Stimulated activated CD8-positive, alpha-beta memory T cell treated with anti-CD3 and anti-CD28 coated beads, Interleukin-7, amount 100 ng/mL, for 1 hour (primary cell): ENCODE measurements around the gene TNK2.
"Not testable (repeated sequence)": the region's sequence is repeated elsewhere in the genome, so short reads cannot be mapped to it uniquely, and the experiment has no call there.

Source experiments
- DNase-seq, 2 donors: peaks; one replicate each; pipeline ENCODE4 v3.0.0-alpha.2; 2020; ENCODE audit warnings: low read depth in 2 of 2

Gene TNK2

GRCh38 chr3:195907934-195908693 lies at the start of gene TNK2:
Gene TNK2 (minus strand): TSS chr3:195908551. CDS start chr3:195888588, 19,963 bp downstream.
- DNase-seq: peak in 1 of 2 donors; percentile 28

DNA sequence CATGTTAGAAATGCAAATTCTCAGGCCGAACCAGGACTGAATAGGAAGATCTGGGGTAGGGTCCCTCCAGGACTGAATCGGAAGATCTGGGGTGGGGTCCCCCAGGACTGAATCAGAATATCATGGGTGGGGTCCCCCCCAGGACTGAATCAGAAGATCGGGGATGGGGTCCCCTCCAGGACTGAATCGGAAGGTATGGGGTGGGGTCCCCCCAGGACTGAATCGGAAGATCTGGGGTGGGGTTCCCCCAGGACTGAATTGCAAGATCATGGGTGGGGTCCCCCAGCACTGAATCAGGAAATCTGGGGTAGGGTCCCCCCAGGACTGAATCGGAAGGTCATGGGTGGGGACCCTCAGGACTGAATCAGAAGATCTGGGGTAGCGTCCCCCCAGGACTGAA lies 48.2 kb upstream of the TNK2 start:
- DNase-seq: no peak

DNA sequence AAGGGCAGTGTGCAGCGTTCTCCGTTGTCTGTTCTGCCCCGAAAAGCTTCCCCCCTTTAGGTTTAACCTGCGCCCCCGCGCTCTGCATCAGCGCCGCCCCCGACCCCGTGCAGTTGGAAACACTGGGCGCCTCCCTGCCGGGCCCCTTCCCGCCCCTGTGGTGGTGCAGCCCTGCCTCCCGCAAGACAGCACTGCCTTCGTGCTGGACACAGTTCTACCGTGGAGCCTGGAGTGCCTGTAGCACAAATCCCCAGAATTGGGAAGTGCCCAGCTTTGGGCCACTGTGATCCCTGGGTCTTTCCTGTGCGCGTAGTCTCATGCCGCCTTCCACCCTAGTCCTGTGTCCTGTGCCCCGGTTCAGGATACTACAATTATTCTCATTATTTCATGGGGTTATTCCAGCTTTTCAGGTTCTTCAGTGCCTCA lies 47.1 kb upstream of the TNK2 start:
- not testable (repeated sequence) for DNase-seq

DNA sequence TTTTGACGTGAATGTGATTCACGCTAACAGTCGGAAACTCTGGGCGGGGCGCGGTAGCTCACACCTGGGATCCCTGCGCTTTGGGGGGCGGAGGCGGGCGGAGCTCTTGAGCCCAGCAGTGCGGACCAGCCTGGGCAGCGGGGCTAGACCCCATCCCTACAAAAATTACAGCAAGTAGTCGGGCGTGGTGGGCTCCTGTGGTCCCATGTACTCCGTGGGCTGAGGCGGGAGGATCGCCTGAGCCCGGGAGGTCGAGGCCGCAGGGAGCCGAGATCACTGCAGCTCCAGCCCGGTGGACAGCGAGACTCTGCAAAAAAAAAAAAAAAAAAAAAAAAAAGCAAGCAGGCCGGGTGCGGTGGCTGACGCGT lies 46.4 kb upstream of the TNK2 start:
- peak in 1 of 2 donors; percentile 22 for DNase-seq

- peak; percentile 39 to 46 for DNase-seq
Measured at GRCh38 chr3:195954052-195954751, 45.9 kb upstream of the TNK2 start.

DNA sequence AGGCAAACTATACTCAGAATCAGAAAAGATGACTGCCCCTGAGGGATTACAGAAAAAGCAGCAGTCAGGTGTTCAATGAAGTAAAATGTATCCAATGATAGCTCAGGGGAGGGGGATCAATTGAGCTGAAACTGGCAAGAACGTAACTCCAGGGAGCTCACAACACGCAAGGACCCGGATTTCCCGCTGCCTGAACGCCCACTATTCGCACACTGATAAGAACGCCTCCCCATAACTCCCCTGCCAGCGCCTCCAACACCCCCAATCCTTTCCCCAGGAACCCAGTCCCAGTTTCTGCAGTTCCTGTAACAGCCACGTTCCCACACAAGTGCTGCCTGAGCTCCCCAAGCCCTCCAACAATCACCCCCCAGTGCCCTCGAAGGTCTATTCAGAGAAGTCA lies 44.2 kb upstream of the TNK2 start:
- DNase-seq: not testable (repeated sequence)

- DNase-seq: not testable (repeated sequence)
Measured at GRCh38 chr3:195951443-195952177, 43.3 kb upstream of the TNK2 start.

DNA sequence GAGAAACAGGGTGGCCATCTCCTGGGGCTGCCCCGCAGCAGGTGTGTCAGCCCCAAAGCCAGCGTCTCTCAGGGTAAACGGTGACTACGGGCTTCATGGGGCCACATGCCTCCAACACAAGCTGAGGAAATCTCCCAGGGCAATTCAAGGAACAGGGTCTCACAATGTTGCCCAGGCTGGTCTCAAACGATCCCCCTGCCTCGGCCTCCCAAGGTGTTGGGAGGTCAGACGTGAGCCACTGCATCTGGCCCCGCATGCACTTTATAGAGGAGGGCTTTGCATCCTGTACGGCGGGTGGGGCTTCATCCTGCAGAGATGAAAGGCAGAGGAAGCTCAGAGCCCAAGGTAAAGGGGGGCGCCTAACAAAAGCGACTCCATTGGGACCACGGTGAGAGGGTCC lies 42.4 kb upstream of the TNK2 start:
- DNase-seq: not testable (repeated sequence)

DNA sequence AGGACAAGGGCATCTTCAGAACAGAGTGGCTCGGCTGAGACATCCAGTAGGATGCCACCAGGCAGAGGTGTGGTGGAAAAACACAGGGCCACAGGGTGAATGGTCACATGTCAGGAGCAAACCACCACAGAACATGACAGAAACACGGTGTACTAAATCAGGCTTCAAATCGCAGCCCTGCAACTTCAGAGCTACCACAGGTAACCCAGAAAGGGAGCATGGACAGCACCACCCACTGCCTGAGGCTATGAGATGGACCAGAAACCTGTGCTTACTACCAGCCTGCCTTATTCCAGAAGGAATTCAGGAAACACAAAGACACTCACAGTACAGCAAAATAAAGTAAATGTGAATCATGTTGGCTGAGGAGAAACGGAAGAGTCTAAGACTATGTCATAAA lies 41.8 kb upstream of the TNK2 start:
- not testable (repeated sequence) for DNase-seq

GRCh38 chr3:195946910-195947699 lies 38.8 kb upstream of the TNK2 start:
- DNase-seq: not testable (repeated sequence)

DNA sequence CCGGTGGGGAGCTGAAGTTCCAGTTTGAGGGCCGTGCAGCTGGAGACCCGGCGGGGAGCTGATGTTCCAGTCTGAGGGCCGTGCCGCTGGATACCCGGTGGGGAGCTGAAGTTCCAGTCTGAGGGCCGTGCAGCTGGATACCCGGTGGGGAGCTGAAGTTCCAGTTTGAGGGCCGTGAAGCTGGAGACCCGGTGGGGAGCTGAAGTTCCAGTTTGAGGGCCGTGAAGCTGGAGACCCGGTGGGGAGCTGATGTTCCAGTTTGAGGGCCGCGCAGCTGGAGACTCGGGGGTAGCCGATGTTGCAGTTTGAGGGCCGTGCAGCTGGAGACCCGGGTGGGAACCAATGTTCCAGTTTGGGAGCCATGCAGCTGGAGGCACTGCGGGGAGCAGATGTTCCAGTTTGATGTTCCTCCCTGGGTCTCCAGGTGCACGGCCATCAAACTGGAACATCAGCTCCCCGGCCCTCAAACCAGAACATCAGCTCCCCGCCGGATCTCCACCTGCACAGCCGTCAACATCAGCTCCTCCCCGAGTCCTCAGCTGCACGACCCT lies 33.0 kb upstream of the TNK2 start:
- not testable (repeated sequence) for DNase-seq

DNA sequence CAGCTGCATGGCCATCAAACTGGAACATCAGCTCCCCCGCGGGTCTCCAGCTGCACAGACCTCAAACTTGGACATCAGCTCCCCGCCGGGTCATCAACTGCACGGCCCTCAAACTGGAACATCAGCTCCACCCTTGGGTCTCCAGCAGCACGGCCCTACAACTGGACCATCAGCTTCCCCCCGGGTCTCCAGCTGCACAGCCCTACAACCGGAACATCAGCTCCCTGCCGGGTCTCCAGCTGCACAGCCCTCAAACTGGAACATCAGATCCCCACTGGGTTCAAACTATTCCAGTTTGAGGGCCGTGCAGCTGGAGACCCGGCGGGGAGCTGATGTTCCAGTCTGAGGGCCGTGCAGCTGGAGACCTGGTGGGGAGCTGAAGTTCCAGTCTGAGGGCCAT lies 32.5 kb upstream of the TNK2 start:
- DNase-seq: not testable (repeated sequence)

- not testable (repeated sequence) for DNase-seq
Measured at GRCh38 chr3:195939526-195940470, 31.4 kb upstream of the TNK2 start.

DNA sequence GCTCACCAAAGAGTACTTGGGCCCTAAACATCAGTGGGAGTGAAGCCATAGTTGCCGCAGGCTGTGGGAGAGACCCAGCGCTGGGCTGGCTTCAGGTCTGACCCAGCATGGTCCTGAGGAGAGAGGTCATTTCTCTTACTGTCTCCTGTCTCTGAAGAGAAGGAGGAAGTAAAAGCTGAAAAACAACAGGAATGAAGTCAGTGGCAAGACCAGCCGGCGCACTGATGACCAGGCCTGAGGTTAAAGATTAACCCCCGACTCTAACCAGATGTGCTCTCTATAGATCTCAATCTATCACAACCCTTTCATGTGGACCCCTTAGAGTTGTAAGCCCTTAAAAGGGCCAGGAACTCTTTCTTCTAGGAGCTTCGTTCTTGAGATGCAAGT lies 24.7 kb upstream of the TNK2 start:
- DNase-seq: not testable (repeated sequence)

GRCh38 chr3:195932418-195933043 lies 24.2 kb upstream of the TNK2 start:
- DNase-seq: no peak

- no peak for DNase-seq
Measured at GRCh38 chr3:195931582-195932273, 23.4 kb upstream of the TNK2 start.

GRCh38 chr3:195929452-195929851 lies 21.1 kb upstream of the TNK2 start:
- DNase-seq: no peak

- DNase-seq: no peak
Measured at GRCh38 chr3:195921334-195921791, 13.0 kb upstream of the TNK2 start.

GRCh38 chr3:195918176-195918575 lies 9.8 kb upstream of the TNK2 start:
- DNase-seq: no peak
